HG02852 (cell line): ENCODE measurements around the gene CHST10.
"Not testable (repeated sequence)": the region's sequence is repeated elsewhere in the genome, so short reads cannot be mapped to it uniquely, and the experiment has no call there.

Experiments
- ATAC-seq: cut with Tn5 transposase; IDR thresholded peaks from one replicate; pipeline ENCODE4 v1.9.1; 2021; ENCODE audit warnings: mild to moderate bottlenecking, moderate library complexity; ENCODE audit not compliant: unreplicated experiment

The CHST10 gene

GRCh38 chr2:100395532-100396350, 21.7 kb downstream of the CHST10 start:
- ATAC-seq, result no peak

- ATAC-seq, result peak; percentile 40
Measured at GRCh38 chr2:100394111-100394641, 23.3 kb downstream of the CHST10 start.

DNA sequence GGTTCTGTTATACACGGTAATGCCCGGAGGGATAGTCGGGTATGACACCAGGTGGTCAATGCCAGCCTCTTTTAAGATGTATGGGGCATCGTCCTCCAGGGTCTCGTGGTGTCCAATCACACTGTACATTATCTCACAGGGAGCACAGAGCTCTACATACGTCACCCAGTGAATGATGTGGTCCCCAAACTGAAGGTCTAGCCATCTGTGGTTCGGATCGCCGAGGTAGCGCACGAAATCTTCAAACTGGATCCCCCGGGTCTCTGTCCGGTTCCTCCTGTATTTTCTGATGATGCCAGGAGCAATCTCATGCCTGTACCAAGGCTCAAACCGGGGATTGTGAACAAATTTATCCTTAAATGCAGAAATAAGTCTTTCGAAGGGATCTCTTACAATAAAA, 24.1 kb downstream of the CHST10 start:
- no peak for ATAC-seq

DNA sequence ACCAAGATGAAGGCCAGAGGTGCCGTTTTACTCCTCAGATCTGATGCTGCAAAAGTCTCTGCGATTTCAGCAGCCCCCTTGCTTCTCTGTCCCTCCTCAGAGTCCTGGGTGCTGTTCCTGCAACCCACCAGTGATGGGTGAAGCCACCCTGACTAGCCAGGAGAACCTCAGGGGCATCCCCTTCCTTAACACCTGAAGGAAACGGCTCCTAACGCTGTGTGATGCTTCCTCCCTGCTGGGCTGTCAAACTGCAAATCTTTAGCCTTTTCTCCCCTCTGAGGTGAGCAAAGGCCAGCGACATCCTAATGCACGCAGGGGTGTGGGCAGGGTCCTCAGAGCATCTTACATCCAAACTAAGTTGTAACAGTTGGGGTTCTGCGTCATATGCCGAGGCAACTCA, 24.8 kb downstream of the CHST10 start:
- no peak for ATAC-seq

DNA sequence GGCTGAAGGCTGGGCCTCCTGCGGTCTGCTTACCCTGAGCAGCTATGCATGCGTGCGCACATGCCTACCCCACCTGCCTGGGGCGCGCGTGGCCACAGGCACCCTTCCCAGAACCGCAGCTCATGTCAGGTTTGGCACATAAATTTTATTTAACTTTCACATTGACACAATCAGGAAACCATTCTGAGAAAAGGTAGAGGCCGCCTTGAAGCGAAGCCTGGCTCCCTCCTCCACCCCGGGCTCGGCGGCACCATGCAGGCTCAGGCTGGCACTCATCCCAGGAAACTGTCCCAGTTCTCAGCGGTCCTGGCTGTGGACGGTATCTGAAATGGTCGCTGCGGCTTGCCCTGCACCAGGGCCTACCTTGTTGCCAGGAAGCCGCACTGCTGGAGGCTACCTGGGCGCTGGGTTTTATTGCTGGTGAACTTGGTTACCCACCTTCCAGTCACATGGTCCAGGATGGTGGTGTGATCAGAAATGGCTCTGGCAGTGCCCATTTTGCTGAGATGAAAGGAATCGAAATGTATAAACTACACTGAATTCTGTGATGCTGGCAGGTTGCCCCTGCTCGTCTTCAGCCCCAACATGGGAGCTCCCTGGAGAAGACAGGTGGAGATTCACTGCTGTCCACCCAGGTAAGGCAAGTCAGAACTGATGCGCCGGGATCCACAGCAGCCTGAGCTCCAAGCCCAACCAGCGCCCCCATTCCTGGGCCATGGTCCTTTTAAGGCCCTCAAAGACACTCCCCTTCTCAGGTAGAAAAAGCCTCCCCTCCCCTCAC, 25.5 kb downstream of the CHST10 start:
- no peak for ATAC-seq

GRCh38 chr2:100390001-100390940, 27.2 kb downstream of the CHST10 start:
- ATAC-seq, result no peak

DNA sequence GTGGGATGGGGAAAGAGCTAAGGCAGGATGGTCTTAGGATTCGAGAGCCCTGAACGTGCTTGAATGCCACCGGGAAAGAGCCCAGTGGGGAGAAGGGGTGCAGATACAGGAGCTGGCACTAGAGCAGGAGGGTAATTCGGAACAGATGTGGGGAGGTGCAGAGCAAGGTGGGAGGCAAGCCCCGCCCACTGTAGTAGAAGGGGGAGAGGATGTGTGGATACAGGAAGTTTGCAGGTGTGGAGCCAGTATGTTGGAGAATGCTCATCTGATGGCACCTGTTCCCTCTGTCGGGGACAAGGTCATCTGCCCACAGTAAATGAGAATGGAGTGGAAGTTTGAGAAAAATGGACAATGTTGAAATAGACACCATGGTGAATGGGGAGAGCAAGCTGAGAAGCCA, 28.8 kb downstream of the CHST10 start:
- ATAC-seq, result no peak

DNA sequence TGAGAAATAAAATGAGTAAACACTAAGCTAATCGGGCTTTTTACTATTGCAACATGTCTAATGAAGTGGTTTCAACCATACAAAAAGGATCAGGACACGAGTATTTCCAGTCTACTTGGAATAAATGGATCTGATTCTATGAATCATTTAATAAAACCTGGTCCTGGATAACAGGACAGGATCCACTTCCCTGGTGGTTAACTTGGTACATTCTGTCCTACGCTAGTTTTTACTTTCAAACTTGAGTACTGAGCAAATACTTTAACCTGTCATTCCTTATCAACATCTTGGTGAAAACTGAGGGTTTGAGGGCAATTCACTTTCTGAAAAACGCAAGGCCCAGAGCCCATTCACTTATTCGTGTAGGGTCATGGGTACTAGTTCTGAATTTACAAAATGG, 33.5 kb downstream of the CHST10 start:
- ATAC-seq, result no peak

DNA sequence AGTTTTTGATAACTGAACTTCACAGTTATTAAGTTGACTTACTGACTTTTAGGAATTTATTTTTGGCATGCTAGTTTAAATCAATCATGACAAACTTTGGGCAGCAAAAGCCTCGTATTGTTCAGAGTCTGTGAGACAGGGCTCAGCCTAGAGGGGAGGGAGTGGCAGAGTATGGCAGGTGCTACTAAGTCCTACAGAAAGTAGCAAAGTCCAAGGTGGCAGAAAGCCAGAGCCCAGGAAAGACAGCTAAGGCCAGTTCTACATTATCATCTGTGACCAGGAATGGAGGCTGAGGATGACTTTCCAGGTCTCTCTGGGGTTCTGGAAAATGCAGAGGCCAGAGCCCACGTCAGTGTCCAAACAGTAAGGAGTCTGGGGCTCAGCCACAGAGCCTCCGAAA, 34.2 kb downstream of the CHST10 start:
- no peak for ATAC-seq

- no peak for ATAC-seq
Measured at GRCh38 chr2:100381240-100381639, 36.2 kb downstream of the CHST10 start.

- no peak for ATAC-seq
Measured at GRCh38 chr2:100380681-100381080, 36.8 kb downstream of the CHST10 start.

DNA sequence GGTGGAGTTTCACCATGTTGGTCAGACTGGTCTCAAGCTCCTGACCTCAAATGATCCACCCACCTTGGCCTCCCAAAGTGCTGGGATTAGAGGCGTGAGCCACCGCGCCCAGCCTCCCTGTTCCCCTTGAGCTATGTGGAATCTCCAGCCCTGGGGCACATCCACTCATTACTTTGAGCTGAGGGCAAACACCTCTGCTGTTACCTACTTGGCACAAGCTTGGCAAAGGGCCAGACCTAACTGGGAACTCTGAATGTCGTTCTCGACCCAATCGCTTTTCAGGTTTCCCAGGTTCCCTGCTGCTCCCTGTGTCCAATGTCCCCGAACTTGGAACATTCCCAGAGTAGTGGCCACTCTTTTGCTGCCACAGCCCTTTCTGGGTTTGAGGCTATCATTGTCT, 40.6 kb downstream of the CHST10 start:
- ATAC-seq, result no peak

DNA sequence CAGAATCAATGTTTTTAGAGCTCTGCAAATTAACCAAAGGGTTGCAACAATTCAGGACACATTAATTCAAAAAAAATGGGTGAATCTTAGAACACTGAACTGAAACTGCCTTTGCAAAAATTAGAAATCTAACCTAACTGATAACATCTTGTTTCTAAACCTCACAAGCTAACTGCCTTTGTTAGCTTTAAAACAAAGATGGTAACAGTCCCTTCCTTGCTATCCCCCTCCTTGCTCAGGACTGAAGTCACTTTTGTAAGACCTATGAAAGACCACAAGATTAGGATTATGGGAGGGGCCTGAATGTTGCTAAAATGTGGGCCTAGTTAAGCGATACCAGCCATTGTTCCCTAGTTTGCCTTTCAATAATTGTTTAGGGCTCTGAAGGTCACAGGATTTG, 50.3 kb downstream of the CHST10 start:
- ATAC-seq, result no peak

DNA sequence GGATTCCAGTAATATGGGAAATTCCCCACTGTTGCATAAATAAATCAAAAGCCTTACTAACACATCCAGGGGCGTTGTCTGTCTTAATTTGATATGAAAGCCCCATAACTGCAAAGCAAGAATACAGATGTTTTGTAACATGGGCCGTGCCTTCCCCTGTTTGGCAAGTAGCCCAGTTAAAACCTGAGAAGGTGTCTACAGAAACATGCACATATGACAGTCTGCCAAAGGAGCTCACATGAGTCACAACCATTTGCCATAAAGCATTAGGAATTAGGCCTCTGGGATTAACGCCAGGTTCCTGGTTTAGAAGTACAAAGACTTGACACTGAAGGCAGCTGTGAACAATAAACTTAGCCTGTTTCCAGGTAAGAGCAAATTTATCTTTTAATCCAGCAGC, 52.0 kb downstream of the CHST10 start:
- ATAC-seq, result no peak

GRCh38 chr2:100362269-100362668, 55.2 kb downstream of the CHST10 start:
- not testable (repeated sequence) for ATAC-seq

DNA sequence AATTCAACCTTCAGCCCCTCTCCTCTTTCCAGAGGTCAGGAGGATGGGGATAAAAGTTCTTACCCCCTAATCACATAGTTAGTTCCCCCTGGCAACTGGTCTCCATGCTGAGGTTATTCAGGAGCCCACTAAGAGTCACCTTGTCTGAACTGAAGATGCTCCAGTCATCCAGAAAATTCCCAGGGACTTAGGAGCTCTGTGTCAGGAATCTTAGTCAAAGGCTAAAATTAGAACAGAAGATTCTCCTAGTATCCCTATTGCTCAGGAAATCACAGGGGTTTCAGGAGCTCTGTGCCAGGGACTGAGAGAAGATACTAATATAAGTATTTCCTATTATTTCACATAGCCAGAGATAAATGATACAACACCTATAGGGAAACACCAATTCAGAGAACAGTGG, 57.9 kb downstream of the CHST10 start:
- ATAC-seq, result no peak

GRCh38 chr2:100358554-100358953, 58.9 kb downstream of the CHST10 start:
- no peak for ATAC-seq

GRCh38 chr2:100352521-100352920, 64.9 kb downstream of the CHST10 start:
- no peak for ATAC-seq

DNA sequence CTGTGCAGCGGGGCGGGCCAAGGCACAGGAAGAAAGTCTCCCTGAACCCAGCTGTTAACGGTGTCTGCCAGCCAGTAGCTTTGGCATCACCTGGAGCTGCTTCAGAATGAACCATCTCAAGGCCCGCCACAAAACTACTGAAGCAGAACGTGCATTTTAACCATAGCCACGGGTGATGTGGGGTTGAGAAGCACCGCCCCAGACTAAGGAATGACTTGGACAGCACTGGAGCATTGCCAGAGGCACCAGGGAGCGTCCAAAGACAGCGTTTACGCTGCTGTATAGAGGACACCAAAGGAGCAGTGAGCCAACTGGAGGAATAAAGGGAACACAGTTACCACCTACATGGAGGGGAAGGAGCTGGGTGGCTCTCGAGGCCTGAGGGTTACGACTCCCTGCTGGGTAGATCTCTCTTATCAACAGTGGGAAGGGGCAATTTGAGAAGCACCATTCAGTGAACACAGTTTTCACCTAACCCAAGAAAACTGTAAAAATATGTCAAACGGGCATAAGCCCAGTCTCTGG, 66.7 kb downstream of the CHST10 start:
- no peak for ATAC-seq

GRCh38 chr2:100345144-100345543, 72.3 kb downstream of the CHST10 start:
- ATAC-seq, result not testable (repeated sequence)

DNA sequence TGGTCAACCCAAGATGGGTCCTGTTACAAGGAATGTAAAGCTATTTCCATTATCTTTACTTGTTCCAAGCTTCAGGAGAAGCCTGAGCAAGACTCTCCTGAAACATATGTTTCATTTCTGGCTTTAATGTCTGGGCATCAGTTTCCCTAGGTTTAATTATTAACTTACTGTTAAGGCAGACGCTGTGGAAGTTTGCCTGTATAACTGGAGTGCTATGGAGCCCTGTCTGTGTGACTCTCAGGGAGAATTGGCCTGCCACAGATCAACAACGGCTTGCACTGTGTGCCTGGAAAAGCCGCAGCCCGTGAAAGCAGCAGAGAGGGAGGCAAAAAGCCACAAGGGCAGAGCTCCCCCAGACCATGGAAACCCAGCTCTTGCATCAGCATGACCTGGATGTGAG, 73.0 kb downstream of the CHST10 start:
- ATAC-seq, result no peak
